GM23338 (cell line): Measurements from ENCODE around the gene RGSL1. TPM values are rescaled to one million over a fixed set of nuclear protein-coding genes. Genes with fewer than 3 reads are reported as not detected.

Source experiments
- ATAC-seq: fragments of 200-7000 bp; cut with Tn5 transposase; 3 replicates; pipeline ENCODE4 v1.9.1; 2020
- DNase-seq: peaks from one replicate; pipeline ENCODE4 v3.0.0-alpha.2; 2015; ENCODE audit warnings: low spot score
- H2AFZ ChIP-seq: fragments of 200-600 bp; sonication (generic); 2 replicates; pipeline ENCODE4 v1.8.0; 2016; ENCODE audit warnings: antibody characterized with exemption, mild to moderate bottlenecking, moderate library complexity
- H3F3A ChIP-seq: fragments of 200-600 bp; sonication (generic); replicated peaks from 2 replicates; pipeline ENCODE4 v1.8.0; 2017; ENCODE audit warnings: antibody characterized with exemption, mixed run types, low read depth
- H3K27ac ChIP-seq: fragments of 200-600 bp; sonication (generic); 2 replicates; pipeline ENCODE4 v1.6.1; 2016; ENCODE audit warnings: low read depth
- H3K27me3 ChIP-seq: fragments of 200-600 bp; sonication (generic); 2 replicates; pipeline ENCODE4 v1.8.0; 2016; ENCODE audit warnings: mild to moderate bottlenecking, mixed run types, moderate library complexity; ENCODE audit not compliant: insufficient read depth
- H3K36me3 ChIP-seq: fragments of 200-600 bp; sonication (generic); 2 replicates; pipeline ENCODE4 v1.8.0; 2016; ENCODE audit warnings: mild to moderate bottlenecking; ENCODE audit not compliant: insufficient read depth
- H3K4me1 ChIP-seq: fragments of 200-600 bp; sonication (generic); 2 replicates; pipeline ENCODE4 v1.8.0; 2016; ENCODE audit warnings: mild to moderate bottlenecking, moderate library complexity; ENCODE audit not compliant: insufficient read depth
- H3K4me2 ChIP-seq: fragments of 200-600 bp; sonication (generic); 2 replicates; pipeline ENCODE4 v1.7.1; 2017; ENCODE audit warnings: mixed run types
- H3K4me3 ChIP-seq: fragments of 200-600 bp; sonication (generic); 2 replicates; pipeline ENCODE4 v1.6.1; 2016; ENCODE audit warnings: mixed run types
- H3K79me2 ChIP-seq: fragments of 200-600 bp; sonication (generic); replicated peaks from 2 replicates; pipeline ENCODE4 v1.8.0; 2017; ENCODE audit warnings: mild to moderate bottlenecking; ENCODE audit not compliant: insufficient read depth
- H3K9me2 ChIP-seq: fragments of 200-600 bp; sonication (generic); 2 replicates; pipeline ENCODE4 v1.8.0; 2017; ENCODE audit not compliant: insufficient read depth
- H4K20me1 ChIP-seq: fragments of 200-600 bp; sonication (generic); replicated peaks from 2 replicates; pipeline ENCODE4 v1.8.0; 2017; ENCODE audit warnings: mild to moderate bottlenecking; ENCODE audit not compliant: insufficient read depth
- H3K27ac Mint-ChIP-seq: 2 replicates; pipeline ENCODE4 v1.8.0; 2020; ENCODE audit warnings: inconsistent platforms, mild to moderate bottlenecking, moderate library complexity, mixed read lengths
- H3K27me3 Mint-ChIP-seq: 3 replicates; pipeline ENCODE4 v1.8.0; 2022; ENCODE audit warnings: low read depth, mild to moderate bottlenecking, moderate library complexity, mixed read lengths, inconsistent platforms; ENCODE audit not compliant: insufficient read depth, poor library complexity
- H3K36me3 Mint-ChIP-seq: 3 replicates; pipeline ENCODE4 v1.8.0; 2021; ENCODE audit warnings: low read depth, mild to moderate bottlenecking, inconsistent platforms, moderate library complexity, mixed read lengths
- H3K4me1 Mint-ChIP-seq: 3 replicates; pipeline ENCODE4 v1.8.0; 2020; ENCODE audit warnings: mild to moderate bottlenecking, inconsistent platforms, mixed read lengths
- H3K4me3 Mint-ChIP-seq: 3 replicates; pipeline ENCODE4 v1.8.0; 2021; ENCODE audit warnings: moderate library complexity, mild to moderate bottlenecking, inconsistent platforms, mixed read lengths
- H3K9me3 Mint-ChIP-seq: 3 replicates; pipeline ENCODE4 v1.8.0; 2020; ENCODE audit warnings: moderate library complexity, mild to moderate bottlenecking, inconsistent platforms, mixed read lengths
- CREB1 ChIP-seq: fragments of 250-450 bp; sonication (Bioruptor Pico); IDR thresholded peaks from 2 replicates; pipeline ENCODE4 v1.5.0; 2020; ENCODE audit warnings: low read depth, mild to moderate bottlenecking, moderate library complexity
- ETS1 ChIP-seq: IDR thresholded peaks from 2 replicates; pipeline ENCODE4 v1.6.1; 2016; ENCODE audit warnings: antibody characterized with exemption
- NANOG ChIP-seq: IDR thresholded peaks from 2 replicates; pipeline ENCODE4 v1.6.1; 2016; ENCODE audit warnings: antibody characterized with exemption, borderline replicate concordance
- POLR2AphosphoS5 ChIP-seq: IDR thresholded peaks from 2 replicates; pipeline ENCODE4 v1.6.1; 2016; ENCODE audit warnings: antibody characterized with exemption, low read depth
- ZNF331 ChIP-seq: fragments of 250-450 bp; sonication (Bioruptor Pico); IDR thresholded peaks from 2 replicates; pipeline ENCODE4 v1.5.0; 2020; ENCODE audit warnings: low read depth, mild to moderate bottlenecking, moderate library complexity
- ZNF462 ChIP-seq: fragments of 250-450 bp; sonication (Bioruptor Pico); IDR thresholded peaks from 2 replicates; pipeline ENCODE4 v1.5.0; 2020; ENCODE audit warnings: mild to moderate bottlenecking, moderate library complexity
- polyA plus RNA-seq: library from polyadenylated mRNA; unstranded; fragments of >200 nt; fragmentation: Nextera tagmentation; extraction: Ambion mirVana; gene quantifications from 2 replicates; pipeline ENCODE4 v1.2.1, GENCODE V29; 2016
- total RNA-seq: library from RNA; depleted of rRNA; stranded (reverse); fragments of >200 nt; shearing (Covaris generic); gene quantifications from 2 replicates; pipeline ENCODE4 v1.2.3, GENCODE V29; 2014

The RGSL1 gene
- total and polyA plus RNA-seq, 2 experiments from 2014 or later = not detected

GRCh38 chr1:182588500-182589396, 138.8 kb downstream of the RGSL1 start, which contains the start of gene RNASEL (continued):
- TF ChIP-seq ZNF462 = no peak

GRCh38 chr1:182589520-182589919, 139.6 kb downstream of the RGSL1 start:
- ATAC-seq = peak; percentile 31
- peaks cover 13% of the 10 kb centered on the region for H3K4me1 Mint-ChIP-seq
- H3K27ac Mint-ChIP-seq = no peak overlapping the region
- TF ChIP-seq POLR2AphosphoS5 (no peak), NANOG (no peak), ZNF462 (no peak), ZNF331 (CRISPR knock-in tag) (no peak), ETS1 (no peak), CREB1 (CRISPR knock-in tag) (no peak)

More at GRCh38 chr1:182589520-182589919, 139.6 kb downstream of the RGSL1 start:
- H3K27me3 Mint-ChIP-seq = peaks cover 7% of the 10 kb centered on the region
- no peaks in the 10 kb centered on the region for H4K20me1 ChIP-seq
- no peaks in the 10 kb centered on the region for H3F3A ChIP-seq
- peak overlapping the region; percentile 50; the same call in 1 of the 2 replicates for H3K4me2 ChIP-seq
- peak overlapping the region; percentile 73; the same call in 1 of the 3 replicates for H3K4me3 Mint-ChIP-seq
- H3K36me3 Mint-ChIP-seq = no peaks in the 10 kb centered on the region; the same call in 1 of the 3 replicates
- no peaks in the 10 kb centered on the region for H3K9me3 Mint-ChIP-seq
- peak overlapping the region; percentile 94 for H2AFZ ChIP-seq
- peak overlapping the region; percentile 44; the same call in 1 of the 2 replicates for H3K4me3 ChIP-seq
- peaks cover 13% of the 10 kb centered on the region for H3K4me1 ChIP-seq
- H3K9me2 ChIP-seq = no peaks in the 10 kb centered on the region; the same call in 1 of the 2 replicates
- no peak overlapping the region for H3K27ac ChIP-seq
- no peaks in the 10 kb centered on the region for H3K79me2 ChIP-seq
- no peak for DNase-seq
- H3K36me3 ChIP-seq = no peaks in the 10 kb centered on the region
- no peaks in the 10 kb centered on the region for H3K27me3 ChIP-seq
